ENCODE data around the gene ZFAND2A. TPM values are rescaled to one million over a fixed set of nuclear protein-coding genes. Genes with fewer than 3 reads are reported as not detected.
A peak's percentile ranks its signal among the peaks of the same experiment; 100 is the strongest.

ZFAND2A gene
- total and polyA plus RNA-seq, 2 donors from 2014 or later, result 21.9 to 27.6 TPM

DNA sequence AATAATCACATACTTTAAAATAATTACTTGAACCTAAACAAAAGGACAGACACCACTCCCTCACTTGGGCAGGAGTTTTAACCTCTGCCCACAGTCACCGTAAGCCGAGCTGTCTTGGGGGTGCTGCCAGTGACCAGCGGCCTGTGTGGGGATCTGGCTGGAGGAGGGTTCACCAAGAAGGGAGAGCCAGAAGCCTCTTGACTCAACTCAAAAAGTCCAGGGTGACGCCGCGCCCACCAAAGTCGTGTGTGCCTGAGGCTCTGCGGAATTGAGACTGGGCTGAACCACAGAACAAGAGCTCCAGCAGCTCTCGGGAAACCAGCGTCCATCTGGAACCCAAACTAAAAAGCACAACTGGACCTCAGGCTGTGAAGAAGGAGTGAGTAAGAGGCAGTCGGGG is 35.8 kb downstream of the ZFAND2A start:
- Histone ChIP-seq H3K36me3 (ENCODE audit: control insufficient read depth in 2 of 3, insufficient read depth in 3 of 3, low read length in 3 of 3) (no peaks in the 10 kb centered on the region), H3K9me3 (ENCODE audit: control insufficient read depth in 2 of 3, insufficient read depth in 1 of 3, low read length in 3 of 3) (no peaks in the 10 kb centered on the region), H3K27me3 (ENCODE audit: control insufficient read depth, insufficient read depth, low read length) (no peaks in the 10 kb centered on the region), H3K4me1 (ENCODE audit: control insufficient read depth in 2 of 3, insufficient read depth in 2 of 3, low read depth in 1 of 3, low read length in 3 of 3) (peaks cover 0 to 12% (median 4%) of the 10 kb centered on the region in 3 donors), H3K9ac (ENCODE audit: low read length in 3 of 3) (peak overlapping the region in 1 of 3 donors; percentile 26), H3K4me3 (ENCODE audit: low read length in 3 of 3) (peak overlapping the region in 1 of 3 donors; percentile 35), H3K27ac (ENCODE audit: low read depth in 2 of 2, low read length in 2 of 2) (peak overlapping the region in 1 of 2 donors; percentile 43)
- FAIRE-seq (no peak), DNase-seq (peak in 1 of 5 donors; percentile 70)
- TF ChIP-seq, protein P1, sequence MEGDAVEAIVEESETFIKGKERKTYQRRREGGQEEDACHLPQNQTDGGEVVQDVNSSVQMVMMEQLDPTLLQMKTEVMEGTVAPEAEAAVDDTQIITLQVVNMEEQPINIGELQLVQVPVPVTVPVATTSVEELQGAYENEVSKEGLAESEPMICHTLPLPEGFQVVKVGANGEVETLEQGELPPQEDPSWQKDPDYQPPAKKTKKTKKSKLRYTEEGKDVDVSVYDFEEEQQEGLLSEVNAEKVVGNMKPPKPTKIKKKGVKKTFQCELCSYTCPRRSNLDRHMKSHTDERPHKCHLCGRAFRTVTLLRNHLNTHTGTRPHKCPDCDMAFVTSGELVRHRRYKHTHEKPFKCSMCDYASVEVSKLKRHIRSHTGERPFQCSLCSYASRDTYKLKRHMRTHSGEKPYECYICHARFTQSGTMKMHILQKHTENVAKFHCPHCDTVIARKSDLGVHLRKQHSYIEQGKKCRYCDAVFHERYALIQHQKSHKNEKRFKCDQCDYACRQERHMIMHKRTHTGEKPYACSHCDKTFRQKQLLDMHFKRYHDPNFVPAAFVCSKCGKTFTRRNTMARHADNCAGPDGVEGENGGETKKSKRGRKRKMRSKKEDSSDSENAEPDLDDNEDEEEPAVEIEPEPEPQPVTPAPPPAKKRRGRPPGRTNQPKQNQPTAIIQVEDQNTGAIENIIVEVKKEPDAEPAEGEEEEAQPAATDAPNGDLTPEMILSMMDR (IDR thresholded peaks at IDR 0.05; ENCODE audit: borderline replicate concordance, extremely low read depth, insufficient read depth), result no peak
- intact Hi-C loops (cut with DNase I), result no loop called here

DNA sequence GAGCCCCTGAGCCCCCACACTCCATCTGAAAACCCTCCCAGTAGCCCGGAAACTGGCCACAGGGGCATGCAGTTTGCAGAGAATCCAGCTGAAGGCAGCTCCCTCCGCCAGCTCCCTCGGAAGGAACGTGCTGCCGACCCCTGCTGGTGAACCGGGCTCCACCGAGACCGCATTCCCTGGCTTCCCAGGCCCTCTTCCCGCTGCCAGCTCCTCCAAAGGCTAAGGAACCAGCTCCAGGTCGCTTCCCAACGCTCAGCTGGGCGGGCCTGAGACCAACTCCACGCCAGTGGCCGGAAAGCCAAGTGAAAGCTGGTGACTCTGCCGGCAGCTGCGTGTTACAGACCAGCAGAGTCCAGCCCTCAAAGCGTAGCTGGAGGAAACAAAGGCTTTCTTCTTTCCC is 36.3 kb downstream of the ZFAND2A start:
- Histone ChIP-seq H3K27ac (ENCODE audit: low read depth in 2 of 2, low read length in 2 of 2) (no peak overlapping the region), H3K9me3 (ENCODE audit: control insufficient read depth in 2 of 3, insufficient read depth in 1 of 3, low read length in 3 of 3) (no peaks in the 10 kb centered on the region), H3K4me1 (ENCODE audit: control insufficient read depth in 2 of 3, insufficient read depth in 2 of 3, low read depth in 1 of 3, low read length in 3 of 3) (peaks cover 0 to 12% (median 4%) of the 10 kb centered on the region in 3 donors), H3K36me3 (ENCODE audit: control insufficient read depth in 2 of 3, insufficient read depth in 3 of 3, low read length in 3 of 3) (no peaks in the 10 kb centered on the region), H3K27me3 (ENCODE audit: control insufficient read depth, insufficient read depth, low read length) (no peaks in the 10 kb centered on the region), H3K9ac (ENCODE audit: low read length in 3 of 3) (peak overlapping the region in 1 of 3 donors; percentile 26), H3K4me3 (ENCODE audit: low read length in 3 of 3) (peak overlapping the region in 1 of 3 donors; percentile 35)
- TF ChIP-seq, protein P1 (IDR thresholded peaks at IDR 0.05; ENCODE audit: borderline replicate concordance, extremely low read depth, insufficient read depth), result peak; percentile 53
- DNase-seq (peak; percentile 82 to 93 (median 87)), FAIRE-seq (no peak)
- intact Hi-C loops (cut with DNase I), result no loop called here

DNA sequence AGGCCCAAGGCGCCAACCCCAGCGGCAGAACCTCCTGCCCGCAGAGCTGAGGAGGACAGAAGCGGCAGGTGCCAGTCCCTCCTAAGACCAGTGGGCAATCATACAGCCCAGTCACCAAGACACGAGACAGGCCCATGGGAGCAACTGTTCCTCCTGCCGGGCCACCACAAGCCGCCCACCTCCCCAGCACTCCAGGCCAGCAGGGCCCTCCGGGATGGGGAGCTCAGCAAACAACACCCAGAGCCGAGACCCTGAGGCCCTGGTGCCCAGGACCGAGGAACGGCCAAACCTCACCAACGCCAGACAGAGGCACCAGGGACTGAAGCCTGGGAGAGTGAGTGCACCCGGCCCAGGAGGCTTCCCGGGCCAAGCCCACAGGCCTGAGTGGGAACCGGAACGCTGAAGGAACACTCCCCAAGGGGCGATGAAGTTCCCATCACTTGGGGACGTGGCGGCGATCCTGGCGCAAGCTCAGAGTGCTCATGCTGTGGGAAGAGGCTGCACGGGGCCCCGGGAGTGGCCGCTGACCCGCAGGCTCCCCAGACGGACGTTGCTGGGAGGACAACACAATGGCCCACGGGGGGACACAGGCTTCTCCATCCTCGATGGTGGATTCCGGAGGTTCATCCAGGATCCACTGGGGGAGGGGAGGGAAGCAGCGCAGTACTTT is 37.0 kb downstream of the ZFAND2A start:
- Histone ChIP-seq H3K27me3 (ENCODE audit: control insufficient read depth, insufficient read depth, low read length) (no peaks in the 10 kb centered on the region), H3K4me1 (ENCODE audit: control insufficient read depth in 2 of 3, insufficient read depth in 2 of 3, low read depth in 1 of 3, low read length in 3 of 3) (peaks cover 0 to 12% (median 4%) of the 10 kb centered on the region in 3 donors), H3K36me3 (ENCODE audit: control insufficient read depth in 2 of 3, insufficient read depth in 3 of 3, low read length in 3 of 3) (no peaks in the 10 kb centered on the region), H3K27ac (ENCODE audit: low read depth in 2 of 2, low read length in 2 of 2) (no peak overlapping the region), H3K9me3 (ENCODE audit: control insufficient read depth in 2 of 3, insufficient read depth in 1 of 3, low read length in 3 of 3) (no peaks in the 10 kb centered on the region), H3K9ac (ENCODE audit: low read length in 3 of 3) (no peak overlapping the region), H3K4me3 (ENCODE audit: low read length in 3 of 3) (no peak overlapping the region)
- intact Hi-C loops (cut with DNase I), result no loop called here
- peak in 1 of 5 donors; percentile 80 for DNase-seq
- FAIRE-seq, result no peak
- TF ChIP-seq, protein P1 (IDR thresholded peaks at IDR 0.05; ENCODE audit: borderline replicate concordance, extremely low read depth, insufficient read depth), result no peak
